Measurements from ENCODE around the gene LDLRAP1.

The LDLRAP1 gene

DNA sequence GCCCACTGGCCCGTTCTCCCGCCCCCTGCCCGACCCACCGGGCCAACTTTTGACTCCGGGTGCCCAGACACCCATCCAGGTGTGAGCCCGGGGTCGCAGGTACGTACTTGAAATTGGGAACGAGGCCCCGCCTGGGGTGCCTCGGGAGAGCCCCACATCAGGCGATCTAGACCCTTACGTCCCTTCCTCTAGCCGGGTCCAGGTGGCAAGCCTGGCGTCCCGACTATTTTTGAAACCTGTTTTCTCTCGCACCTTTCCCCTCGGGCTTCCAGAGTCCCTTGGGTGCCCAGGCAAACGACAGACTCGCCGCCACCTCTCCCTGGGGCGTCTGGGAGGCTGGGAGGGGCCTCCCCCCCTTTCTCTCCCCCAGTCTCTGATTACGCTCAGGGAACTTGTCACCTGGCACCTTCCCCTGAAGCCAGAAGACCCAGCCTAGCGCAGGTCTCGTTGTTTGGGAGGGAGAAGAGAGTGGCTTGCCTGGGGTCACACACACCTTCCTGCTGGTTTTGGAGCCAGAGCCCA is 898 bp downstream of the LDLRAP1 start:
- no peak for DNase-seq (ENCODE audit: low read depth in 2 of 2)
- H3K4me3 ChIP-seq (replicated peaks in 1 of 2; ENCODE audit: low read depth in 2 of 2, low read length in 2 of 2): peak overlapping the region; percentile 77 to 84
- TF ChIP-seq, protein P1, sequence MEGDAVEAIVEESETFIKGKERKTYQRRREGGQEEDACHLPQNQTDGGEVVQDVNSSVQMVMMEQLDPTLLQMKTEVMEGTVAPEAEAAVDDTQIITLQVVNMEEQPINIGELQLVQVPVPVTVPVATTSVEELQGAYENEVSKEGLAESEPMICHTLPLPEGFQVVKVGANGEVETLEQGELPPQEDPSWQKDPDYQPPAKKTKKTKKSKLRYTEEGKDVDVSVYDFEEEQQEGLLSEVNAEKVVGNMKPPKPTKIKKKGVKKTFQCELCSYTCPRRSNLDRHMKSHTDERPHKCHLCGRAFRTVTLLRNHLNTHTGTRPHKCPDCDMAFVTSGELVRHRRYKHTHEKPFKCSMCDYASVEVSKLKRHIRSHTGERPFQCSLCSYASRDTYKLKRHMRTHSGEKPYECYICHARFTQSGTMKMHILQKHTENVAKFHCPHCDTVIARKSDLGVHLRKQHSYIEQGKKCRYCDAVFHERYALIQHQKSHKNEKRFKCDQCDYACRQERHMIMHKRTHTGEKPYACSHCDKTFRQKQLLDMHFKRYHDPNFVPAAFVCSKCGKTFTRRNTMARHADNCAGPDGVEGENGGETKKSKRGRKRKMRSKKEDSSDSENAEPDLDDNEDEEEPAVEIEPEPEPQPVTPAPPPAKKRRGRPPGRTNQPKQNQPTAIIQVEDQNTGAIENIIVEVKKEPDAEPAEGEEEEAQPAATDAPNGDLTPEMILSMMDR (IDR thresholded peaks at IDR 0.05; ENCODE audit: low read depth, low read length): no peak

DNA sequence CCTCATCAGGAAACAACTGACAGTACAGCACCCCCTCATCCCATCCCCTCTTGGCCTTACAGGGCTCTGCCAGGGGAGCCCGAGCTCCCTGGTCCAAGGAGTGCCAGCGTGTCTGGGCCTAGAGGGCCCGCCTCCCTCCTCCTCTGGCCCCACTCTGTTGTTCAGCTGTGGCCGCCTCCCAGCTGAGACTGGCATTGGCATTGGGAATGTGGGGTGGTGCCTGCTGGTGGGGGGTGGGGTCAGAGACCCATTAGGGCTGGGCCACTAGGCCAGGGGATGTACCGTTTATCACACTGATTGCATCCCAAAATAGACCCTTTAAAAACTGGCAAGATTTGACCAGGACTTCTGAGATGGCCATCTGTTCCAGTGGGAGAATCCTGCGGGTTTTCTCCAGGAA is 1.4 kb downstream of the LDLRAP1 start:
- DNase-seq (ENCODE audit: low read depth in 2 of 2): peak in 1 of 2 donors; percentile 24
- peak overlapping the region; percentile 77 to 84 for H3K4me3 ChIP-seq (replicated peaks in 1 of 2; ENCODE audit: low read depth in 2 of 2, low read length in 2 of 2)
- TF ChIP-seq, protein P1 (IDR thresholded peaks at IDR 0.05; ENCODE audit: low read depth, low read length): no peak

DNA sequence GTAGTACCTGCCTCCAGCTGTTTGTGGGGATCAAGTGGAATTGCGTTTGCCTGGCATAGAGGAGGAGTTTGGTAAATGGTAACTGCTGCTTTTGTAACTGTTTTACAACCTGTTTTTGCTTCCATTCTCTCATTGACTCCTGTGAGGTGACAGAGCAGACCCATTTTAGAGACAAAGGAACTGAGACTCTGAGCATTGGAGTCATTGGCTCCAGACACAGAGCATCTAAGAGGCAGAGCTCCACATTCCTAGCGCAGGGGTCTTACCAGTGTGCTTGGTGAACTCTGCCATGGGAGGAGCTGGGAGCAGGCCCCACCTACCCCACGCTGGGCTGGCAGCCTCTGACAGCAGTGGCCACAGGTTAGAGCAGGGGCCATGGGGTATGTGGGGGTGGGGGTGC is 2.4 kb downstream of the LDLRAP1 start:
- no peak overlapping the region for H3K4me3 ChIP-seq (replicated peaks in 1 of 2; ENCODE audit: low read depth in 2 of 2, low read length in 2 of 2)
- no peak for DNase-seq (ENCODE audit: low read depth in 2 of 2)
- TF ChIP-seq, protein P1 (IDR thresholded peaks at IDR 0.05; ENCODE audit: low read depth, low read length): no peak

DNA sequence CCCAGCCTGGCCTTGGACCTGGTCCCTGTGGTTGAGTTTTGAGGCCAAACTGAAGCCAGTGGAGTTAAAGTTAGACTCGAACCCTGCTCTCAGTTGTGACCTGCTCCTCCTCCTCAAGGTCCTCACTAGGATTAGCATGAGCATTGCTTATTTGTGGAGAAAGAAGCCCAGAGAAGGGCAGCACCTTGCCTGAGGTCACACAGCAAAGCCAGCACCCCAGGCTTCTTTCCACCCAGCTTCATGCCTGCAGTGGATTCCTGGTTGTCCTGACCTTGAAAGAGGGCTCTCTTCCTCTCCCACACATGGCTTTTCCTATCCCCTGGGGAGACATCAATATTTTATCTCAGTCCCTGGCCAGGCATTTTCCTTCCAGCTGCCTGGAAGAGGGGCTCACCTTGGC is 2.8 kb downstream of the LDLRAP1 start:
- DNase-seq (ENCODE audit: low read depth in 2 of 2): no peak
- no peak overlapping the region for H3K4me3 ChIP-seq (replicated peaks in 1 of 2; ENCODE audit: low read depth in 2 of 2, low read length in 2 of 2)

DNA sequence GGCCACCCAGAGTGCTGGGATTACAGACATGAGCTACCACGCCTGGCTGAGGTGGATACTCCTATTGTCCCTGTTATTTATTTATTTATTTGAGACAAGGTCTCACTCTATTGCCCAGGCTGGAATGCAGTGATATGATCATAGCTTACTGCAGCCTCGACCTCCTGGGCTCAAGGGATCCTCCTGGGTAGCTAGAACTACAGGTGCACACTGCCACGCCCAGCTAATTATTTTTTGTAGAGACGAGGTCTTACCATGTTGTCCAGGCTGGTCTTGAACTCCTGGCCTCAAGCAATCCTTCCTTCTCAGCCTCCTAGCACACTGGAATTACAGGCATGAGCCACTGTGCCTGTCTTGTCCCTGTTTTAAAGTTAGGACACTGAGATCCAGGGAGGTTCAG is 5.2 kb downstream of the LDLRAP1 start:
- TF ChIP-seq, protein P1 (IDR thresholded peaks at IDR 0.05; ENCODE audit: low read depth, low read length): no peak
- no peak for DNase-seq (ENCODE audit: low read depth in 2 of 2)
- no peak overlapping the region for H3K4me3 ChIP-seq (replicated peaks in 1 of 2; ENCODE audit: low read depth in 2 of 2, low read length in 2 of 2)

More for the DNA sequence above, 2.8 kb downstream of the LDLRAP1 start:
- TF ChIP-seq, protein P1 (IDR thresholded peaks at IDR 0.05; ENCODE audit: low read depth, low read length): no peak

DNA sequence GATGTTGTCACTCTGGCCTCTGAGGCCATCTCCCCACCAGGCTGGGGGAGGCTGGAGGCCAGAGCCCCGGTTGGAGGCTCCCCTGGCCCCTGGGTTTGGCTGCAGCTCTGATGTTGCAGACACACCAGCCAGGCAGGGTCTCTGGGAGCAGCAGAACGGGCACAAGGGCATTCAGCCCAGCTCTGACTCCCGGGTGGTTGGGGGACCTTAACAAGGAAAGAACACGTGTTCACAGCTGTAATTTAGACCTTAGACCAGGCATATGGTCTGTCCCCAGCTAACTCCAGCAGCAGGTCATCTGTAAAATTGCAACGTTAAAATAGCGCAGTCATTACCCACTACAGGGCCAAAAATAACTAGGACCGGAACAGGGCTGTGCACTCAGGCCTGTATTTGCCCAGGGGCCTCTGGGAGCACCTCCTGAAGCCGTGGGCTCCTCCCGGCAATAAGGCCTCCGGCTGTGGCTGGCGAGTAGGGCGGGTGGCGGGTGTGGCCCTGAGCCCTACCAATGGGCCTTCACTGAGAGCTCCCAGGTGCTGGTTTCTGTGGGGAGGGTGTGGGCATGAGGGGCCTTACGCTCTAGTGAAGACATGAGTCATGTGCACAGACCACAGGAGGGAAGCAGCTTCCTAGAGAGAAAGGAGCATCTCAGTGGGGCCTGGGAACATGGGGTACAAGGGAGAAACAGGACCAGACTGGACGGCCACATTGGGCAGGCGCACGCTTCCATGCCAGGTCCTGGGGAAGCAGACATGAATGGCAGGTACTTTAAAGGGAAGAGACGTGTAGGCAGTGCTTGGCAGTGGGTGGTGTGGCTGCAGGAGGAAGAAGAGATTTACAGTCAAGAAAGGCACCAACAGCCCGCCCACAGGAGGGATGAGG is 6.1 kb downstream of the LDLRAP1 start:
- H3K4me3 ChIP-seq (replicated peaks in 1 of 2; ENCODE audit: low read depth in 2 of 2, low read length in 2 of 2): no peak overlapping the region
- DNase-seq (ENCODE audit: low read depth in 2 of 2): peak; percentile 50 to 62
- TF ChIP-seq, protein P1 (IDR thresholded peaks at IDR 0.05; ENCODE audit: low read depth, low read length): no peak

Data from cardiac fibroblast (primary cell).